Neural progenitor cell (in vitro differentiated cells): ENCODE measurements around the gene XPR1. TPM values are rescaled to one million over a fixed set of nuclear protein-coding genes. Genes with fewer than 3 reads are reported as not detected.

Experiments
- DNase-seq: peaks from one replicate; pipeline ENCODE4 v3.0.0-alpha.2; 2016; ENCODE audit warnings: low spot score
- H2AFZ ChIP-seq: fragments of 200-600 bp; sonication (generic); replicated peaks from 2 replicates; pipeline ENCODE4 v1.6.1; 2016; ENCODE audit warnings: antibody characterized with exemption
- H3F3A ChIP-seq: fragments of 200-600 bp; sonication (generic); 2 replicates; pipeline ENCODE4 v1.6.1; 2016; ENCODE audit warnings: antibody characterized with exemption, low read depth
- H3K27ac ChIP-seq: fragments of 200-600 bp; sonication (generic); 2 replicates; pipeline ENCODE4 v1.5.1; 2016; ENCODE audit warnings: mild to moderate bottlenecking
- H3K27me3 ChIP-seq: fragments of 200-600 bp; sonication (generic); 2 replicates; pipeline ENCODE4 v1.6.1; 2016; ENCODE audit warnings: mild to moderate bottlenecking, moderate library complexity
- H3K36me3 ChIP-seq: fragments of 200-600 bp; sonication (generic); 2 replicates; pipeline ENCODE4 v1.5.1; 2016
- H3K4me1 ChIP-seq: fragments of 200-600 bp; sonication (generic); 2 replicates; pipeline ENCODE4 v1.6.1; 2016; ENCODE audit warnings: mixed run types
- H3K4me2 ChIP-seq: fragments of 200-600 bp; sonication (generic); 2 replicates; pipeline ENCODE4 v1.6.1; 2016
- H3K4me3 ChIP-seq: fragments of 200-600 bp; sonication (generic); 2 replicates; pipeline ENCODE4 v1.5.1; 2016
- H3K79me2 ChIP-seq: fragments of 200-600 bp; sonication (generic); 2 replicates; pipeline ENCODE4 v1.6.1; 2016; ENCODE audit warnings: low read depth
- H3K9ac ChIP-seq: fragments of 200-600 bp; sonication (generic); 2 replicates; pipeline ENCODE4 v1.6.1; 2016
- H3K9me3 ChIP-seq: fragments of 200-600 bp; sonication (generic); 2 replicates; pipeline ENCODE4 v1.5.1; 2016; ENCODE audit warnings: low read depth
- H4K20me1 ChIP-seq: fragments of 200-600 bp; sonication (generic); 2 replicates; pipeline ENCODE4 v1.6.1; 2016; ENCODE audit warnings: low read depth
- H3K27ac Mint-ChIP-seq: 3 replicates; pipeline ENCODE4 v1.8.0; 2021; ENCODE audit warnings: mixed read lengths
- H3K27me3 Mint-ChIP-seq: 2 replicates; pipeline ENCODE4 v1.8.0; 2022; ENCODE audit warnings: low read depth, mild to moderate bottlenecking, inconsistent platforms, moderate library complexity, mixed read lengths; ENCODE audit not compliant: insufficient read depth
- H3K36me3 Mint-ChIP-seq: 3 replicates; pipeline ENCODE4 v1.8.0; 2021; ENCODE audit warnings: mixed read lengths
- H3K4me1 Mint-ChIP-seq: 3 replicates; pipeline ENCODE4 v1.8.0; 2021; ENCODE audit warnings: mixed read lengths
- H3K4me3 Mint-ChIP-seq: 3 replicates; pipeline ENCODE4 v1.8.0; 2021; ENCODE audit warnings: mild to moderate bottlenecking, moderate library complexity, mixed read lengths
- H3K9me3 Mint-ChIP-seq: 3 replicates; pipeline ENCODE4 v1.8.0; 2020; ENCODE audit warnings: mixed read lengths
- CTCF ChIP-seq: fragments of 200-600 bp; sonication (generic); IDR thresholded peaks from 2 replicates; pipeline ENCODE4 v1.5.1; 2017; ENCODE audit warnings: antibody characterized with exemption, mild to moderate bottlenecking
- EZH2 ChIP-seq: fragments of 200-600 bp; sonication (generic); IDR thresholded peaks from 2 replicates; pipeline ENCODE4 v1.6.1; 2017; ENCODE audit warnings: antibody characterized with exemption, mild to moderate bottlenecking, moderate library complexity
- EZH2phosphoT487 ChIP-seq: fragments of 200-600 bp; sonication (generic); IDR thresholded peaks from 2 replicates; pipeline ENCODE4 v1.6.1; 2017; ENCODE audit warnings: antibody characterized with exemption
- total RNA-seq: library from RNA; depleted of rRNA; stranded (reverse); fragments of >200 nt; gene quantifications from 2 replicates; pipeline ENCODE4 v1.2.3, GENCODE V29; 2015; ENCODE audit warnings: low replicate concordance

The XPR1 gene
- total RNA-seq, 1 donor from 2014 or later, result 75.0 TPM

GRCh38 chr1:180805316-180805715 is 173.5 kb downstream of the XPR1 start:
- H3K27ac ChIP-seq, result no peak overlapping the region
- Mint-ChIP-seq H3K36me3 (peaks cover 28% of the 10 kb centered on the region), H3K9me3 (peaks cover 3% of the 10 kb centered on the region), H3K27ac (no peak overlapping the region), H3K27me3 (no peaks in the 10 kb centered on the region), H3K4me3 (no peak overlapping the region), H3K4me1 (no peaks in the 10 kb centered on the region)
- H3K4me1 ChIP-seq, result no peaks in the 10 kb centered on the region
- TF ChIP-seq EZH2 (no peak), EZH2phosphoT487 (no peak), CTCF (no peak)
- H3K4me3 ChIP-seq, result no peak overlapping the region
- peaks cover 10% of the 10 kb centered on the region for H3K36me3 ChIP-seq
- H3K27me3 ChIP-seq, result no peaks in the 10 kb centered on the region
- no peaks in the 10 kb centered on the region for H3K9me3 ChIP-seq
- H3K9ac ChIP-seq, result no peak overlapping the region
- H4K20me1 ChIP-seq, result no peaks in the 10 kb centered on the region
- H3K79me2 ChIP-seq, result no peaks in the 10 kb centered on the region
- DNase-seq, result no peak
- no peak overlapping the region for H2AFZ ChIP-seq
- H3F3A ChIP-seq, result no peaks in the 10 kb centered on the region
- no peak overlapping the region for H3K4me2 ChIP-seq

GRCh38 chr1:180811298-180811697 is 179.5 kb downstream of the XPR1 start:
- Histone ChIP-seq H3K4me3 (no peak overlapping the region), H3K9me3 (no peaks in the 10 kb centered on the region), H3K4me2 (no peak overlapping the region), H3K27ac (no peak overlapping the region), H2AFZ (no peak overlapping the region), H4K20me1 (no peaks in the 10 kb centered on the region), H3K9ac (no peak overlapping the region), H3F3A (no peaks in the 10 kb centered on the region), H3K79me2 (no peaks in the 10 kb centered on the region), H3K36me3 (peaks cover 10% of the 10 kb centered on the region), H3K27me3 (no peaks in the 10 kb centered on the region), H3K4me1 (peaks cover 10% of the 10 kb centered on the region)
- no peak for DNase-seq
- Mint-ChIP-seq H3K4me1 (peaks cover 6% of the 10 kb centered on the region), H3K36me3 (peaks cover 44% of the 10 kb centered on the region), H3K4me3 (no peak overlapping the region), H3K27me3 (no peaks in the 10 kb centered on the region), H3K9me3 (peaks cover 3% of the 10 kb centered on the region), H3K27ac (no peak overlapping the region)
- TF ChIP-seq CTCF (no peak), EZH2 (no peak), EZH2phosphoT487 (no peak)

- Mint-ChIP-seq H3K27me3 (no peaks in the 10 kb centered on the region), H3K36me3 (peaks cover 40% of the 10 kb centered on the region), H3K9me3 (peaks cover 3% of the 10 kb centered on the region), H3K4me1 (peaks cover 6% of the 10 kb centered on the region), H3K4me3 (no peak overlapping the region), H3K27ac (no peak overlapping the region)
- Histone ChIP-seq H3K27ac (no peak overlapping the region), H3K4me3 (no peak overlapping the region), H3K9ac (no peak overlapping the region), H4K20me1 (no peaks in the 10 kb centered on the region), H3K27me3 (no peaks in the 10 kb centered on the region), H3K79me2 (no peaks in the 10 kb centered on the region), H3K4me1 (peaks cover 10% of the 10 kb centered on the region), H3K36me3 (peaks cover 10% of the 10 kb centered on the region), H3F3A (no peaks in the 10 kb centered on the region), H3K9me3 (no peaks in the 10 kb centered on the region), H2AFZ (no peak overlapping the region), H3K4me2 (no peak overlapping the region)
- DNase-seq, result no peak
- TF ChIP-seq EZH2 (no peak), EZH2phosphoT487 (no peak), CTCF (no peak)
Measured at GRCh38 chr1:180811886-180812285, 180.1 kb downstream of the XPR1 start.
